ENCODE results near the gene RAX2.
"Not testable (repeated sequence)": the region's sequence is repeated elsewhere in the genome, so short reads cannot be mapped to it uniquely, and the experiment has no call there.

Gene RAX2

GRCh38 chr19:3778104-3778867, 6.3 kb upstream of the RAX2 start:
- no peak for DNase-seq (ENCODE audit: low read depth)

GRCh38 chr19:3776479-3777040, 4.5 kb upstream of the RAX2 start:
- DNase-seq (ENCODE audit: low read depth), result no peak

- DNase-seq (ENCODE audit: low read depth), result no peak
Observed at GRCh38 chr19:3775831-3776230, 3.8 kb upstream of the RAX2 start.

- DNase-seq (ENCODE audit: low read depth), result no peak
Observed at GRCh38 chr19:3775374-3775711, 3.3 kb upstream of the RAX2 start.

- no peak for DNase-seq (ENCODE audit: low read depth)
Observed at GRCh38 chr19:3774621-3775373, 2.8 kb upstream of the RAX2 start.

GRCh38 chr19:3773814-3774515, 1.9 kb upstream of the RAX2 start:
- no peak for DNase-seq (ENCODE audit: low read depth)

- no peak for DNase-seq (ENCODE audit: low read depth)
Observed at GRCh38 chr19:3771000-3771905, 775 bp downstream of the RAX2 start.

- DNase-seq (ENCODE audit: low read depth), result no peak
Observed at GRCh38 chr19:3770136-3770999, 1.7 kb downstream of the RAX2 start.

- no peak for DNase-seq (ENCODE audit: low read depth)
Observed at GRCh38 chr19:3769494-3769893, 2.5 kb downstream of the RAX2 start.

- DNase-seq (ENCODE audit: low read depth), result no peak
Observed at GRCh38 chr19:3768748-3769099, 3.3 kb downstream of the RAX2 start.

- no peak for DNase-seq (ENCODE audit: low read depth)
Observed at GRCh38 chr19:3768015-3768747, 3.8 kb downstream of the RAX2 start.

- no peak for DNase-seq (ENCODE audit: low read depth)
Observed at GRCh38 chr19:3767050-3767449, 5.0 kb downstream of the RAX2 start.

GRCh38 chr19:3766520-3766919, 5.5 kb downstream of the RAX2 start:
- DNase-seq (ENCODE audit: low read depth), result no peak

- DNase-seq (ENCODE audit: low read depth), result not testable (repeated sequence)
Observed at GRCh38 chr19:3765757-3766156, 6.3 kb downstream of the RAX2 start.

GRCh38 chr19:3765121-3765520, 6.9 kb downstream of the RAX2 start:
- DNase-seq (ENCODE audit: low read depth), result no peak

GRCh38 chr19:3762501-3763459, 9.2 kb downstream of the RAX2 start, which contains the start of gene MRPL54:
Gene MRPL54 (plus strand): TSS chr19:3762682. CDS start chr19:3762701, 19 bp downstream.
- peak; percentile 97 for DNase-seq (ENCODE audit: low read depth)

GRCh38 chr19:3762130-3762473, 9.9 kb downstream of the RAX2 start:
- no peak for DNase-seq (ENCODE audit: low read depth)

- DNase-seq (ENCODE audit: low read depth), result peak; percentile 84
Observed at GRCh38 chr19:3761382-3762129, 10.5 kb downstream of the RAX2 start, which contains the start of gene APBA3. Gene APBA3 (minus strand): TSS chr19:3761692. CDS start chr19:3760264, 1,428 bp downstream.
